ENCODE measurements around the gene NRP2. TPM values are rescaled to one million over a fixed set of nuclear protein-coding genes. Genes with fewer than 3 reads are reported as not detected.

Gene NRP2
- total and polyA plus RNA-seq, 2 experiments from 2014 or later: 61.0 to 79.2 TPM

- H3K9me2 ChIP-seq (replicated peaks; ENCODE audit: insufficient read depth): no peaks in the 10 kb centered on the region
- TF ChIP-seq CTCF (IDR thresholded peaks at IDR 0.05; ENCODE audit: poor library complexity) (no peak), EZH2phosphoT487 (IDR thresholded peaks at IDR 0.05; ENCODE audit: low read depth, severe bottlenecking, unreplicated experiment) (no peak), EZH2 (IDR thresholded peaks at IDR 0.05; ENCODE audit: borderline replicate concordance) (no peak)
- H3K4me2 ChIP-seq: peak overlapping the region; percentile 30
- H3K27me3 ChIP-seq: no peaks in the 10 kb centered on the region
- H4K20me1 ChIP-seq (ENCODE audit: insufficient read depth, poor library complexity, severe bottlenecking): no peaks in the 10 kb centered on the region
- H3K4me1 ChIP-seq (ENCODE audit: insufficient read depth): peaks cover 52% of the 10 kb centered on the region
- H3K36me3 ChIP-seq (replicated peaks; ENCODE audit: insufficient read depth, low read depth): no peaks in the 10 kb centered on the region
- H3K4me3 ChIP-seq: no peak overlapping the region
- no peak overlapping the region for H2AFZ ChIP-seq
- peak overlapping the region; percentile 94 for H3K27ac ChIP-seq
- H3K9me3 ChIP-seq (ENCODE audit: low read depth): no peaks in the 10 kb centered on the region
- DNase-seq (ENCODE audit: low spot score): no peak
- H3K79me2 ChIP-seq: no peaks in the 10 kb centered on the region
- WGBS (ENCODE audit: low lambda C conversion rate, missing lambda C conversion rate): 63% methylated on average over 7 of the region's 7 CpGs
Observed at GRCh38 chr2:205770577-205770976, 88.3 kb downstream of the NRP2 start.

GRCh38 chr2:205771031-205771430 lies 88.7 kb downstream of the NRP2 start:
- TF ChIP-seq CTCF (IDR thresholded peaks at IDR 0.05; ENCODE audit: poor library complexity) (no peak), EZH2 (IDR thresholded peaks at IDR 0.05; ENCODE audit: borderline replicate concordance) (no peak), EZH2phosphoT487 (IDR thresholded peaks at IDR 0.05; ENCODE audit: low read depth, severe bottlenecking, unreplicated experiment) (no peak)
- no peaks in the 10 kb centered on the region for H3K9me3 ChIP-seq (ENCODE audit: low read depth)
- H2AFZ ChIP-seq: no peak overlapping the region
- H3K4me1 ChIP-seq (ENCODE audit: insufficient read depth): peaks cover 52% of the 10 kb centered on the region
- peak; percentile 58 for DNase-seq (ENCODE audit: low spot score)
- H3K27ac ChIP-seq: peak overlapping the region; percentile 94
- H3K27me3 ChIP-seq: no peaks in the 10 kb centered on the region
- H3K4me3 ChIP-seq: no peak overlapping the region
- no peaks in the 10 kb centered on the region for H4K20me1 ChIP-seq (ENCODE audit: insufficient read depth, poor library complexity, severe bottlenecking)
- H3K36me3 ChIP-seq (replicated peaks; ENCODE audit: insufficient read depth, low read depth): no peaks in the 10 kb centered on the region
- no peaks in the 10 kb centered on the region for H3K9me2 ChIP-seq (replicated peaks; ENCODE audit: insufficient read depth)
- peak overlapping the region; percentile 30 for H3K4me2 ChIP-seq
- no peaks in the 10 kb centered on the region for H3K79me2 ChIP-seq
- 28% methylated on average over 10 of the region's 10 CpGs for WGBS (ENCODE audit: low lambda C conversion rate, missing lambda C conversion rate)

- H3K4me1 ChIP-seq (ENCODE audit: insufficient read depth): peaks cover 52% of the 10 kb centered on the region
- H2AFZ ChIP-seq: no peak overlapping the region
- peak overlapping the region; percentile 94 for H3K27ac ChIP-seq
- DNase-seq (ENCODE audit: low spot score): no peak
- no peak overlapping the region for H3K4me3 ChIP-seq
- peak overlapping the region; percentile 30 for H3K4me2 ChIP-seq
- no peaks in the 10 kb centered on the region for H3K79me2 ChIP-seq
- 84% methylated on average over 2 of the region's 2 CpGs for WGBS (ENCODE audit: low lambda C conversion rate, missing lambda C conversion rate)
- H3K9me2 ChIP-seq (replicated peaks; ENCODE audit: insufficient read depth): no peaks in the 10 kb centered on the region
- H4K20me1 ChIP-seq (ENCODE audit: insufficient read depth, poor library complexity, severe bottlenecking): no peaks in the 10 kb centered on the region
- TF ChIP-seq EZH2phosphoT487 (IDR thresholded peaks at IDR 0.05; ENCODE audit: low read depth, severe bottlenecking, unreplicated experiment) (no peak), EZH2 (IDR thresholded peaks at IDR 0.05; ENCODE audit: borderline replicate concordance) (no peak), CTCF (IDR thresholded peaks at IDR 0.05; ENCODE audit: poor library complexity) (no peak)
- H3K9me3 ChIP-seq (ENCODE audit: low read depth): no peaks in the 10 kb centered on the region
- no peaks in the 10 kb centered on the region for H3K27me3 ChIP-seq
- no peaks in the 10 kb centered on the region for H3K36me3 ChIP-seq (replicated peaks; ENCODE audit: insufficient read depth, low read depth)
Observed at GRCh38 chr2:205771666-205772065, 89.4 kb downstream of the NRP2 start.

- Histone ChIP-seq H2AFZ (no peak overlapping the region), H3K9me2 (replicated peaks; ENCODE audit: insufficient read depth) (no peaks in the 10 kb centered on the region), H3K4me2 (no peak overlapping the region), H3K9me3 (ENCODE audit: low read depth) (no peaks in the 10 kb centered on the region), H3K4me1 (ENCODE audit: insufficient read depth) (peaks cover 42% of the 10 kb centered on the region), H3K36me3 (replicated peaks; ENCODE audit: insufficient read depth, low read depth) (no peaks in the 10 kb centered on the region), H3K27ac (no peak overlapping the region), H3K79me2 (no peaks in the 10 kb centered on the region), H3K4me3 (no peak overlapping the region), H3K27me3 (no peaks in the 10 kb centered on the region), H4K20me1 (ENCODE audit: insufficient read depth, poor library complexity, severe bottlenecking) (no peaks in the 10 kb centered on the region)
- WGBS (ENCODE audit: low lambda C conversion rate, missing lambda C conversion rate): 91% methylated on average over 3 of the region's 3 CpGs
- no peak for DNase-seq (ENCODE audit: low spot score)
- TF ChIP-seq EZH2phosphoT487 (IDR thresholded peaks at IDR 0.05; ENCODE audit: low read depth, severe bottlenecking, unreplicated experiment) (no peak), EZH2 (IDR thresholded peaks at IDR 0.05; ENCODE audit: borderline replicate concordance) (no peak), CTCF (IDR thresholded peaks at IDR 0.05; ENCODE audit: poor library complexity) (no peak)
Observed at GRCh38 chr2:205772983-205773382, 90.7 kb downstream of the NRP2 start.
